ENCODE measurements around the gene UBR4.

UBR4 gene

DNA sequence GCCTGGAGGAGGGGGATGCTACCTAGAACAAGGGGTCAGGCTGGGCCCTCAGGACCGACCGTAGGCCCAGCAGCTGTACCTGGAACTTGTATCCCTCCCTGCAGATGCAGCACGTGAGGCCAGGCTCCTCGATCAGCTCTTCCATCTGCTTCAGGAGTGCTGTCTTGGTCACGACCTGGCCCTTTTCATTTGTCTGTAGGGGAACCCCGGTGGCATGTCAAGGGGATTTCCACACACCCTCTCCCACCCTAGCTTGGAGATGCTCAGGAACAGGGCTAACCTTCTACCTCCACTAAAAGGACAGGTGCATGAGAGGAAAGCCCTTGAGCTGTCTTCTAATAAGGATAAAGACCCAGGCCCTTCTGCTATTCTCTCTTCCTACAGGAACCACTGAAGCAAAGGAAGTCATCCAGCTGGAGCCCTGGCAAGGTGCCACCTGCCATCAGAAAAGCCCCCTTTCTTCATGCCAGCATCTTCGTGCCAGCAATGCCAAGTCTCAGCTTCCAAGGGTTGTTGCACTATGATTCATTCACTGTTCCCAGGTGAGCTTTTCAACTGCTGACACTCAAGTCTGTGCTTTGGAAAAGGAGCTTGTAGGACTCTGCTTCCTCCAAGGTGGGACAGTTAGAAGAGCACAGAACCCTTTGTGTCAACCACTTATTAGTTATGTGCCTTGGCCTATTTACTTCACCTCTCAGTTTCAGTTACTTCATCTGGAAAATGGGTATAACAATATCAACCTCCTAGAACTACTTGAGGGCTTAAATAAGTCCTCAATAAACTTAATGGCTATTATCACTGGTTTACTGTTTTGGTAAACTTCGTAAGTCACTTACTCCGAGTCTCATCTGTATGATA lies 122.1 kb downstream of the UBR4 start:
- no peak for DNase-seq

DNA sequence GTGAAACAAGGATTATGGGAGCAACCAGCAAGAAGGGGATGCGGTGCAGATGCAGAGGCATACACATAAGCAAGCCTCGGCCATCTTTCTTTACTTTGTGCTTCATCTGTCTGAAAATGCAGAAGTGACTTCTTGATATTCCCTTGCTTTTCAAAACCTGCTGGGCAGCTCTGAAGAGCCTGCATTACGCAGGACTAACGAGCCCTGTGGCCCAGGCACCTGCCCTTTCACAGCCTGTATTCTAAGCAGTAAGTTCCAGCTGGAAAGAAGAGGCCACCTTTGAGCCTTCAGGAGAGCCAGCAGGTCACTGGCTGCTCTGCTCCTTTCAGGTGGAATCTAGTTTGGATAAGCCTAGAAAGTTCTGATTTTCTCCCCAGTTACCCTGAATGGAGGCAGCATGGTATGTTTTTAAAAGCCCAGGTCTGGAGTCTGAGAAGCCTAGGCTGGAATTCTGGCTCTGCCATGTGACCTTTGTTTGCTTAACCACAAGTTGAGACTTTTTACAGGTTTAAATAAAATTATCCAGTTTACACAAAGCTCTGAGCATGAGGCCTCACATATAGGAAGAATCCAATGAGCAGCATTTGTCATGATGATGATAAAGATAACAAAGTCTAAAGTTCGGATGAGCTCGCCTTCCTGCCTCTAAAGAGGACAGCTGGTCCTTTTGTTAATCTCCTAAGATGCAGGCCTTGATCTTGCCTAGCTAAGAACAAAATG lies 122.9 kb downstream of the UBR4 start:
- DNase-seq: no peak

DNA sequence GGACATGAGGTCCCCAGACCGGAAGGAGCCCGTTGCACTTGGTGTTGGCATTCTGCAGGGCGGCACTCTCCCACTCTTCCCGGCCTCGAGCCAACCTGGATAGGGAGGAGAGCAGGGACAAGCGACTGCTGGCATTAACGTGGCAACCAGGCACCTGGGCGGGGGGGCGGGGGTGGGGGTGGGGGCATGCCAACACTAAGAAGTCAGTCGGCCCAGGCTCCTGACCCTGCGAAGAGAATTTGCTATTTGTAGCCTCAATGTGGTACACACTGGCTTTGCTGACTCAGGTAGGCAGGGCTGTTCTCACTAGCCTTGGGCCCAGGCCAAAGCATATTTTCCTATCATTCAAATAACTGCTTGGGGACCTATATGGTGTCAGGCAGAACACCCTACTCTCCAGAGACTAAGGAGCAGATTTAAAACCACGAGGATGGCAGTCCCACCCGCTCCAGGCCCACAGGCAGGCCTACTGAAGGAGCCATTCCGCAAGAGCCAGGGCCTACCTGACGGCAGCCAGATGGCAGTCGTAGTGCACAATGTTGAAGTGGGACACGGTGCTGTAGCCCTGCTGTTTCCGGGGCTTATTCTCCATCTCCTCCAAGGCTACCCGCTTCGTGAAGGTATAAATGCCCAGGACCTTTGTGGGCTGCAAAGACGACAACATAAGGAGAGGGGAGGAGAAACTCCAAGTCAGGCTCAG lies 123.7 kb downstream of the UBR4 start:
- DNase-seq: no peak

DNA sequence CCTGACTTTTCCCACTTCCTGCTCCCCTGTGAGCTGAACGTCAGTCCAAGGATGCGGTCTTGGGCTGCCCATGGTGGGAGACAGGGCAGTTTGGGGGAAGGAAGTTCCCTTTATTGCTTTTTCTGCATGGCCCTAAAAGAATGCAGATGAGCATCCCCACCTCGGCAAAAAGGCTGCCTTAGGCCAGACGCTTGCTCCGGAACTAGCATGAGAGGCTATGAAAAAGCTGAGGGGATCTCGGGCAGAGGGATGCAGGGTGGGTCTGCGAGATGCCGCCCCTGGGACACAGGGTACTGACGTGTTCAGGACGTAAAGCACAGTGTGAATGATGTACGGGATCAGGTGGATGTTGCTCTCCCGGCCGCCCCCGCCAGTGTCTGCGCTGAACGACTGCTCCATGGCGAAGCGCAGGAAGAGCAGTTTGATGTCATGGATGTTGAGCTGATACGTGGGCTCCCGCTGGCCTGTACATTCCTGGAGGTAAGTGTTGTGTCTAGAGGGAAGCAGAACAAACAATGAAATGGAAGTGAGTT lies 125.8 kb downstream of the UBR4 start:
- DNase-seq: no peak

DNA sequence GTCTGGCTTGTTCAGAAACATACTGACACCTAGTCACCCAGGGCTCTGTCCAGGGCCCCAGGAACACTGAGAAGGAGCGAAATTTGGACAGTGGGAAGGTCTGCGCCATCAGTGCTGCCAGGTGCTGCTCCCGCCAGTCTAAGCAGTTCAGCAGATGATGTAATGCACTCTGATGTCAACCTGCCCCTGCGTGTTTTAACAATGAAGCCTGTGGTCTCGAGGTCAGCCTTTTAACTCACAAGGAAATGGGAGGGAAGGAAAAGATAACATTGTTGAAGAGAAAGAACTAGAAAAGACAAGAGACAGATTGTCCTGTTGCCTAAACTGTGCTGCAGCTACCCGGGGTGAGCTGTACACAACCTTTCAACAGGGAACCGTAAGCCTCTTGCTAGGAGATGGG lies 127.0 kb downstream of the UBR4 start:
- DNase-seq: no peak

DNA sequence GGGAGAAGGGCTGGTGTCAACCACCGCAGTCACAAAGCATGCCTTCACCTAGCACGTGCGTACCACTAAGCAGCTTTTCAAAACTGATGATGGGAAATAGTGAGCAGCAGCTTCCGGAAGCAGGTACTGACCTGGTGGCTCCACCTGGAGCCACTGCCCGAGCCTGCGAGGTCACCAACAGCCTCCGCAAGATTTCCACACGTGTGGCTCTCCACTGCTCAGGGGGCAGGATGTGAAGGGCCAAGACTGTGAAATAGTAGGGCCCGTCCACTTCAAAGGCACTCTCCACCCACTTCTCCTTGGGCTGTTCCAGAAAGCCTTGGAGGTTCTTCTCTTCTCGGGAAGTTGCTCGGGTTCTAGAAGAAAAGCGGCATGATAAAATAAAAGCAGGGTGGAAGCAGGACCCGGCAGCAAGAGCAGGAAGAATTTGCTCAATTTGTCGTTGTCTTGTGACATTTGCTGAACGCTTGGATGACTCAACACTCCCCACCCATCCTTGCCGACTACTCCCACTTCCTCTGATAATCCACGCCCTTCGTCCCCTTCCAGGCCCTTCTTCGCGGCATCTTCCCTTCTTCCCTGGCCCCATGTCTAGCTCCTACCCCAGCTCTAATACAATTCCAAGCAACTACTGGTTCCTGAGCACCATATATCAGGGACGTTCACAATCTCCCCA lies 128.7 kb downstream of the UBR4 start:
- peak in 1 of 2 donors; percentile 55 for DNase-seq

DNA sequence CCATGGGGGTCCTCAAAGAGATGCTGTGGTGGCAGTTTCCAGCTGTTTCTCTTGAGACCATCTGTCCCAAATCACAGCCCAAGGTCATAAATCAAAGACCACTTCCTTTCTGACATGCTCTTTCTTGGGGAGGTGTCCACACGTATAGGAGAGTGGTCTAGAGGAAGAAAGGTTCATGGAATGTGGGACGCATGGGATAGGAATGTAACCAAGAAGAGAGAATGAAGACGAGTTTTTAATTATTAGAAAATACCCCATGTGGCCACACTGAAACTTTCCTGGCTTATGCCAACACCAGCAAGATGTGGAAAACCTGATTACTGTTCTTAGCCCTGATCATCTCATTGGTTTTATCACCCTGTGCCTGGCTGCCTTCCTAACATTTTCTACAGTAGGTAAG lies 129.3 kb downstream of the UBR4 start:
- no peak for DNase-seq

DNA sequence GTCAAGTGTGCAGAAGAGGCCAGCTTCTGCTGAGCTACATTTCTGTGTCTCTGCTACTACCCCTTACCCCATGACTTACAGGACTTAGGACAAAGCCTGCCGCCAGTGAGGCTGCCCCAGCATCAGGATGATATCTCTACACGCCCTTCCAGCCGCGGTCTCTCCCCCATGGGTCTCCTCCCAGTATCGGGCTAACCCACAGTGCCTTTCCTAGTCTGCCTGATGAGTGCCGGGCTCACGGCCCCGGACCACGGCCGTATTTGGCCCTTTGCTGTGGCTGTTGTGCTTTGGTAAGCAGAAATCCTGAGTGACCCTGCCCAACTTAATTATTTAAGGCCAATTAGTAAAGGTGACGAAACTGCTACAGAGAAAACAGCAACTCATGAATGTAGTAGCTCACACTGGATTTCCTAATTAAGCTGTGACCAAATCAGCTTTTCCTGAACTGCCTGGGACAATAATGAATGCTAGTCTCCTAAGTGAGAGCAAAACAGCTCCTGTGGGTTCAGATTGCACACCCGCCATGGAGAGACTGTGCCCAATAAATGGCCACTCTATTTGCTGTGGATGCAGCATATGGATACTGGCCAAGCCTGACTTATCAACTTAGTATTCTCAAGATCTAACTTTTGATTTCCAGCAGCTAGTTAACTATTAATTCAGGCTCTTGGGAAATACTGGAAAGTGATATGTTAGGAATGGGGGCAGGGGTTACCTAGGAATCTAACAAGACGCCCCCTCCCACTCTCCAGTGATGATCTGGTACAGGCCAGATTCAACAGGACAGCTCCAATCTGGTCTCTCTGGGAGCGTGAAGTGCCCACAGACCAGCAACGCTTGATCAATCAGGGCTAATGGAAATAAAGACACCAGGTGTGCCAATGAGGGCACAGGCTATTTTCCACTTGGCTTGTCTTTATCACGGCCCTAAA lies 130.3 kb downstream of the UBR4 start:
- no peak for DNase-seq

DNA sequence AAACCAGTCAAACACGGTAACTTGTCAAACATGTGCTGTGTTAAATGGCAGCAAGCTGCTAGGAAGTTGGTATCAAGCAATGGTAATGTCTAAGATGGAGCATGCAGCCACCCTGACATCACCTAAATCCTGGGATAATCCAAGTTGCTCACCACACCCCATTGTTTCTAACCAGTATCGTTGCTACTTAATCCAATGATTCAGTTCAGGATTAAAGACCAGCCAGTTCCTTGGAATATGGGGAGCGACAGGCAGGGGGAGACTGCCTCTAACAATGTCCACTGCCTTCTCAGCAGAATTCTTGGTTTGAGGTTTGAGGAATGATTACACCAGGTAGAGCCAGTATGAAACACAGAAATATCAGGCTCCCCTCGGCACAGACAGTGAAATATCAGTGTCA lies 131.5 kb downstream of the UBR4 start:
- no peak for DNase-seq

DNA sequence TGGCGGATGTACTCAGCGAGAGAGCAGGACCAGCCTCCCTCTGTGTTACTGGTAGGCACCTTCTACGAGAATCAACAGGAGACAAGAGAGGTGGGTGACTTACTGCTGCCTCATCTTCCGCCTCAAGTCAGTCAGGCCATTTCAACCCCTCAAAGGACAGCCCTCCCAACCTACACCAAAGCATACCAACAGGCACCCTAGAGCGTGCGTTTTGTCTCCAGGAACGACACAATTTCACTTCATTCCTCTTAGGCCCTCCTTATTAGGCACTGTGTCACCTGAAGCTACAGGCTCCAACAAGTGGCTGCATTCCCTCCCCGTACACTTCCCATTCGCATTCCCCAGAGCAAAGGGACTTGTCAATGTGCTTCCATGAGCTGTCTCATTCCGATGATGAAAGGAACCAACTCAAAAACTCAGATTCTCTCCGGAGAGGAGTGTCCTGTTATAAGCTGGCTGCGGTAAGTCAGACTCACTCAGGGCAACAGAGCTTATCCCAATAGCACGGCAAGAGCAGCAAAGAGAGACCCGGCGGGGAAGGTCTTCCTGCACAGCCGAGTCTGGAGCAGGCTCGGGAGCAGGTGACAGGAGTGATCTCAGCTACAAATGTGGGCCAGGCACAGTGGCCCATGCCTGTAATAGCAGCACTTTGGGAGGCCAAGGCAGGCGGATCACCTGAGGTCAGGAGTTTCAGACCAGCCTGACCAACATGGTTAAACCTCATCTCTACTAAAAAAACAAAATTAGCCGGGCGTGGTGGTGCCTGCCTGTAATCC lies 133.0 kb downstream of the UBR4 start:
- DNase-seq: no peak

DNA sequence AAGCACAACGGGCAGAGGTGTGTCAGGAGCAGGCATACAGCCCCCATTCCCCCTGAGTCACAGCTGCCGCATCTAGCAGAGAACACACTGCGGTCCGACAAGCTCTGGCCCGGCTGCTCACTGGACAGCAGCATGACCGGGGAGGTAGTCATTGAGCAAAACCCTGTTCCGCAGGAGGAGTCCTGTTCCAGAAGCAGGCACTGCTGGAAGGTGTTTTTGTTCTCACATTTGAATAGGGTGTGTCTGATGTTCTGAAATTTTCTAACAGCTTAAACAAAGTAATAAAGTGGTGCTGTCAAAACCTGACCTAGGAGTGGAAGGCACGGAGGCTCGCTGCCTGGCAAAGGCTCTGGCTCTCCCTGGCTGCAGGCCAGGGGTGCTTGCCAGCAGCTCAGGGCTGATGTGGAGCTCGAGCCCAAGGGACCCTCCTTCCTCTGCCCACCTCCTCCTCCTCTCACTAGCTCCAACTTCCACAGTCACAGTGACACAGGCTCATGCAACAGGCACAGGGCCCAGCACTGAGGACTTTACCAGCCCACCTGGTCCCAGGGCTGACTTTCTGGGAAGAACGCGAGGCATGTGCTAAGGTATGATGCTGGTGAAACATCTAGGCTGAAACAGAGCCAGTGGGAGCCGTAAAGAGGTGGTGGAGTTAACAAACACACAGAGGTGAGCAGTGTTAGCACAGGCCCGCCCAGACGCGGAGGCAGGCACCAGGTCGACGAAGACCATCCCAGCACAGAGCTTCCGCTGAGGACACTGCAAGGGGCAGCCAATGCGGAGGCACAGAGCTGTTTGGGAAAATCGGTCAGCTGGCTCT lies 135.0 kb downstream of the UBR4 start:
- peak in 1 of 2 donors; percentile 3 for DNase-seq

DNA sequence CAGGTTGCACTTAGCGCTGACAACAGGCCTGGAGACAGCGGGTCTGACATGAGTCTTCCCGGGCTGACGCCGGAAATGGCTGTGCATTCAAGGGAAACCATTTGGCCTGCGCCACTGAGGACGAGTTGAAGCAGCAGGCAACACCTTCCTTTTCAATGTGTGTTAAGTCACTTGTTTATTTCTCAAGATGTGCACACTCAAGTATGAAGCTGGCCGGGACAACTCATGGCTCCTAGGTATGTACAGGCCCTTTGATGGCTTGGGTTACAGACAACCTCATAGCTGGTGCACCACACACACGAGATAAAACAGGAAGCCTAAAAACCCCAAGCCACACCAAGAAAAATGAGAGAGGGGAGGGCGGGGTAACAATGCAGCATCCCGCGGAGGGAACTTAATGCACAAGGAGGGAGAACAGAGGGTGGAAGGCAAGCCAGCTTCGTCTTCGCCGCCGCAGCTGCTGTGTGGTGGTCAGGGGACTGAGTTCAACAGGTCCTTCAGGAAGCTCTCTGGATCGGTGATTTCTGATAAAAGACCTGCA lies 135.6 kb downstream of the UBR4 start:
- peak; percentile 61 to 73 for DNase-seq

DNA sequence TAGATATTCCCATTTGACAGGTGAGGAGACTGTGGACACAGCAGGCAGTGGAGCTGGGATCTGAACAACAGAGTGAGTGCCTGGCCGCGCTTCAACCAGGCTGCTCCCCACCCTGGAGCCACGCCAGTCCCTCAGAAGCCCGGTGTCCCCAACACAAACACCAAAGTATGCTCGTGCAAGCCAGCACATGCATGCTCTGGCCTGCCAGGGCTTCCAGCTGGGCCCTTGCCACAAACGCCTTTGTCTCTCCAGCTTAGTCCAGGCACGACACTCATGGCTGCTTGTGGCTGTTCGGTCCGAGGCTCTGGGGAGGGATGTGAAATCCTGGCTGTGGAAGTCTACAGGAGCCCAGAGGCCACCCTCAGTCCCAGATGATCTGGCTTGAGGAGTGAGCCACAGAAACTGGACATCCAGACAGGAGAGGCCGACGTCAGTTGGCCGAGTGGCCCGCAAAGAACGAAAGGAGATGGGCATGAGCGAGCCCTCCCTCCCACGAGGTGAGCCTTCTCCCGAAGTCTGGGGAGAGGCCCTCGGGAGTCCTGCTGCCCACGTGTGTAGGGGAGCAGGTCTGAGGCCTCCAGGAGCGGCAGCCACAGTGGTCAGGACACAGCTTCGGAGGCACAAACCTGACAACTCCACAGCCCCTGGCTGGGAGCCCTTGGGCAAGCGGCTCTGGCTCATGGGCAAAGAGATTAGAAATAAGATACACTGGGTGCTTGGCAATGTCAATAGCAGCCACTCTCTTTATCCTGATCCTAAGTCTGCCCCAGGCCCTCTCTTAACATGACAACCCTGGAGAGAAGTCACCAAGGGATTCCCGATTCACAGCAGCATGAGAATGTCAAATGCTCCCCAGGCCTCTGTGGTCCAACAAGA lies 136.5 kb downstream of the UBR4 start:
- DNase-seq: no peak

DNA sequence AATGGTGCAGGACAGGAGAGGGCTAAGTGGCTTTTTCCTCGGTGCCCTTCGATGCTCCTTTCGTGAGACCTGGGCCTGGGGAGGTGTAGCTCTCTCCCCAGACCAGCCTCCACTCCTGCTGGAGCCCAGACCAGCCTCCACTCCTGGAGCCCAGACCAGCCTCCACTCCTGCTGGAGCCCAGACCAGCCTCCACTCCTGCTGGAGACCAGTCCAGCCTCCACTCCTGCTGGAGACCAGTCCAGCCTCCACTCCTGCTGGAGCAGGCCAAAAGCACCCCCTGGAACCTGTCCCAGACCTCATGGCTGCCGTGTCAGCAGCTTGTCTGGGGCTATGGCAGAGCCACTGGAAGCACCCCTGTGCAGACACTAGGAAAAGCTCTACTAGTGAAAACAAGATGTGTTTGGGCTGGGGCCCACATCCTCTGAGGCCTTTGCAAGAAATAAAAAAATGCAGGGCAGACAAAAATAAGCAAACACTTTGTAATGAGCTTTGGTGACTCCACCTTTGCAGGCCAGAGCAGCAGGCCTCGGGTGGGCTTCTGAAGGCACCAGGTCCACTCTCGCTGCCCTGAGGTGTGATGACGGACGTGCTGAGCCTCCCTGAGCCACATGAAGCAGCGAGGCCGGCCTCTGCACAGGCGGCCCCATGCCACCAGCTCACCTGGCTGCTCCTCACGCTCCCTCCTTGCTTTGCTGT lies 137.6 kb downstream of the UBR4 start:
- no peak for DNase-seq

DNA sequence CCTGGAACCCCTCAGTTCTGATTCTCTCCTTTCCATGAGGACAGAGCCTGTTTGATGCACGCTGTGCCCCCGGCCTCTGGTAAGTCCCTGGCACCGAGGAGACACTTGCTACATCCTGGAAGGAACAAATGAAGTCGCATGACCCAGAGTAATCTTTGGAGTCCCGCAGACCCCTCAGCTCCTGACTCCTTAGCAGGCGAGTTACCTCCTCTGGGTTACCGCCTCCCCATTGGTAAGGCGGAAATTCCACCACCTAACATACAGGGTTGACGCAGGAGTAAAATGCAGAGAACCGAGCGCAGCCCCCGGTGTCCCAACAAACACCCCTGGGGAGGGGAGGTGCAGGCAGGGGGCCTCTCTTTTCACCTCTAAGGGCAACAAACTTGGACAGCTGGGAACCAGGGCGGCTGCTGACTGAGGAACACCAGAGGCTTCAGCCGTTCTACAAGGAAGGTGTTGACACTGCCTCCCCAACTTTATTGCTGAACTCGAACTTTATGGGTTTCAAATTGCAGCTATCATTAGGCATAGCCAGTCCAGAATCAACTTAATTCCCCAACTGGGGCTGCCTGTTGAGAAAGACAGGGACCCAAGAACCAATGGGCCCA lies 138.3 kb downstream of the UBR4 start:
- no peak for DNase-seq

DNA sequence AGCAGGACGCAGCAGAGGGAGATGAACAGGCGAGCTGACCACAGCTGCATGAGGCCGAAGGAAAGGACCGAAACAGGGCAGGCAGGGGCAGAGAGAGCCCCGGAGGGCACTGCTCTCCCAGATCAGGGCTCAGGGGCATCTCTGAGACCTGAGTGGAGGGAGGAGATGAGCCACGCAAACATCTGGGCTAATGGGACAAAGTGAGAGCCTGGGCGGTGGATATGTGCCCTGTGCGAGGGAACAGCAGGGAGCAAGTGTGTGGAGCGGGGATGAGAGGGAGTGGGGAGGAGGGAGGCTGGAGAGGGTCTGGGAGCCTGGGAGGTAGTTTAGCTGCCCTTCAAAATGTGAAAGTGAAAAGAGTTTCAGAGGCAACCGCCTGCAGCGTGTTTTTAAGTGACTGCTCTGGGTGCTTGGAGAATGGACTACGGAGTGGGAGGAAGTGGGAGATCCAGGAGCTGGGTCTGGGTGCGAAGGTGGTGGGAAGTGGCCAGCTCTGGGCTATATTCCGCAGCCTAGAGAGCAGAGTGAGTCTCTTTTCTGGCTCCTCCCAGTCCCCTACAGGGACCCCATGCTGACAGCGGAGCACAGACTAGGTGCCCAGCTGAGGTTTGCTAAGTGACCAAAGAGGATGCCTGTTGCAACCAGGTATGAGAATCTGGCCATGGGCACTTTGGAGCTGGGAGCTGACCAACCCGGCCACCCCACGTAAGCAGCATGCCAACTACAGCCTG lies 139.0 kb downstream of the UBR4 start:
- DNase-seq: no peak

DNA sequence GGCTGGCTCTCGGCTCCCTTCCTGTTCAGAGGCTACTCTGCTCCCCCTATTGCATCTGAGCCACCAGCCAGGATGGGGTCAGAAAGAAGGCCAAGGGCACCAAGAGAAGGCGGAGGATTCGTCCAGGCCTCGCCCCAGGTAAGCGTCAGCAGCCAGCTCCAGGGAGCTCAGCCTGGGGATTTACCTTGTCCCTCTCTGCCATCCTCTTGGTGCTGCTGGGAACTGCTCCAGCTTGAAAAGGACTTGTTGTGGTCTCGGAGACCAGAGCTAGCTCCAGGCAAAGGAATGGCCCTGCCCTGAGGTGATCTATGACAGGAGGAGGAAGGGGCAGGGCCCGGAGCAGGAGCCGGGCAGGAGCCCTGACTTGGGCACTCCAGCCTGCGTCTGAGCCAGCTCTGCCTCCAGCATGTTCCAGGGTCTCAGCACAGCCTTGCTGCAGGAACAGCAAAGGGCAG lies 139.8 kb downstream of the UBR4 start:
- no peak for DNase-seq

Measured in CD4-positive, alpha-beta T cell treated with Interleukin-4 for 1 hour (primary cell).